Activated naive CD4-positive, alpha-beta T cell treated with anti-CD3 and anti-CD28 coated beads, Interleukin-2, amount 50 U/mL, for 24 hours (primary cell): ENCODE results near the gene SCT.

ENCODE experiments used
- H3K27ac Mint-ChIP-seq: one replicate; pipeline ENCODE4 v1.8.0; 2021; ENCODE audit warnings: mild to moderate bottlenecking, mixed read lengths
- H3K27me3 Mint-ChIP-seq: one replicate; pipeline ENCODE4 v1.8.0; 2021; ENCODE audit warnings: mixed read lengths
- H3K36me3 Mint-ChIP-seq: one replicate; pipeline ENCODE4 v1.8.0; 2021; ENCODE audit warnings: mixed read lengths
- H3K4me1 Mint-ChIP-seq: one replicate; pipeline ENCODE4 v1.8.0; 2021; ENCODE audit warnings: mixed read lengths
- H3K4me3 Mint-ChIP-seq: one replicate; pipeline ENCODE4 v1.8.0; 2021; ENCODE audit warnings: mild to moderate bottlenecking, mixed read lengths
- H3K9me3 Mint-ChIP-seq: one replicate; pipeline ENCODE4 v1.8.0; 2021; ENCODE audit warnings: mixed read lengths

The SCT gene

GRCh38 chr11:636511-637332 is 9.7 kb upstream of the SCT start, which contains the start of gene DRD4:
Gene DRD4 (plus strand): TSS chr11:637269. CDS start chr11:637305, 36 bp downstream.
- Mint-ChIP-seq H3K36me3 (no peaks in the 10 kb centered on the region), H3K9me3 (no peaks in the 10 kb centered on the region), H3K4me3 (peak within 1 kb of the TSS; percentile 61), H3K4me1 (peaks cover 9% of the 10 kb centered on the region), H3K27ac (no peak within 1 kb of the TSS), H3K27me3 (peaks cover 14% of the 10 kb centered on the region)

GRCh38 chr11:635945-636510 is 9.0 kb upstream of the SCT start:
- no peaks in the 10 kb centered on the region for H3K9me3 Mint-ChIP-seq
- H3K27me3 Mint-ChIP-seq, result peaks cover 14% of the 10 kb centered on the region
- H3K4me1 Mint-ChIP-seq, result peaks cover 9% of the 10 kb centered on the region
- no peaks in the 10 kb centered on the region for H3K36me3 Mint-ChIP-seq
- H3K27ac Mint-ChIP-seq, result no peak overlapping the region
- H3K4me3 Mint-ChIP-seq, result no peak overlapping the region

DNA sequence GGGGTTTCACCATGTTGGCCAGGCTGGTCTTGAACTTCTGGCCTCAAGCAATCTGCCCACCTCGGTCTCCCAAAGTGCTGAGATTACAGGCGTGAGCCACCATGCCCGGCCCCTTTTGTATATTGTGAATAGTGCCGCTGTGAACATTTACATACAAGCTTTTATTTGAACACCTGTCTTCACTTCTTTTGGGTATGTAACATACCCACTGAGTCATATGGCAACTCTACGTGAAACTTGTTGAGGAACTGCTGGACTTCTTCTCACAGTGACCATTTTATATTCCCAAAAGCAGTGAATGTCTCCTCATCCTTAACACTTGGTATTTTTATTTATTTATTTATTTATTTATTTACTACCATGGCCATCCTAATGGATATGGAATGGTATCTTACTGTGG is 3.9 kb upstream of the SCT start:
- Mint-ChIP-seq H3K4me3 (no peak overlapping the region), H3K36me3 (no peaks in the 10 kb centered on the region), H3K27me3 (peaks cover 13% of the 10 kb centered on the region), H3K4me1 (peaks cover 20% of the 10 kb centered on the region), H3K27ac (no peak overlapping the region), H3K9me3 (no peaks in the 10 kb centered on the region)

- H3K27ac Mint-ChIP-seq, result no peak overlapping the region
- peaks cover 20% of the 10 kb centered on the region for H3K4me1 Mint-ChIP-seq
- H3K36me3 Mint-ChIP-seq, result no peaks in the 10 kb centered on the region
- H3K9me3 Mint-ChIP-seq, result no peaks in the 10 kb centered on the region
- peaks cover 11% of the 10 kb centered on the region for H3K27me3 Mint-ChIP-seq
- H3K4me3 Mint-ChIP-seq, result peak overlapping the region; percentile 40
These were observed 2.2 kb upstream of the SCT start for GRCh38 chr11:629237-629583.

DNA sequence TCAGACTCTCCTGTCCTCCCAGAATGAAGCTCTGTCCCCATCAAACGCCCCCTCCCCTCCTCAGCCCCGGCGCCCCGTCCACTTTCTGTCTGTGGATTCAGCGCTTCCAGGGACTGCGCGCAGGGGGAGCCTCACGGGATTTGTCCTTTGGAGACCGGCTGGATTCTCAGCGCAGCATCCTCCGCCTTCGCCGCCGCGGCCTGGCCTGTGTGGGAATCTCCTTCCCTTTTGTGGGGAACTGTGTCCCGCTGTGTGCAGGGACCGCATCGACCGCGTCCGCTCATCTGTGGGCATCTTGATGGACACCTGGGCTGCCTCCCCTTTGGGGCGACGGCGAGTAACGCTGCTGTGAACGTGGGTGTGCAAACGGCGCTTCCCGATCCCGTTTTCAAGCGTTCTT is 1.1 kb upstream of the SCT start:
- Mint-ChIP-seq H3K27me3 (peaks cover 11% of the 10 kb centered on the region), H3K4me1 (peaks cover 20% of the 10 kb centered on the region)

DNA sequence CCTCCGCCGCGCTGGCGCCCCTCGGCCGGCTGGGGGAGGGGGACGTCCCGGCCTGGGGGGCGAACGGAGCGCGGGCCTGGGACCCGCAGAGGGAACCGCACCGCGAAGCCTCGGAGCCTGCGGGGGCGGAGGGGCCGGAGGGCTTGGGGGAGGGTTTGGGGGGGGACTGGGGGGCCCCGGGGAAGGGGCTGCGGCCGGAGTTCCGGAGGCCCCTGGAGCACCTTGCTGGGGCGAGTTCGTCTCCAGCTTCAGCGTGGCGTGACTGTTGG is 261 bp upstream of the SCT start:
- Mint-ChIP-seq H3K36me3 (no peaks in the 10 kb centered on the region), H3K4me3 (no peak overlapping the region), H3K27me3 (peaks cover 11% of the 10 kb centered on the region), H3K4me1 (peaks cover 20% of the 10 kb centered on the region), H3K9me3 (no peaks in the 10 kb centered on the region), H3K27ac (no peak overlapping the region)

More for the DNA sequence above, 1.1 kb upstream of the SCT start:
- Mint-ChIP-seq H3K36me3 (no peaks in the 10 kb centered on the region), H3K9me3 (no peaks in the 10 kb centered on the region), H3K27ac (peak overlapping the region; percentile 59), H3K4me3 (peak overlapping the region; percentile 49)

DNA sequence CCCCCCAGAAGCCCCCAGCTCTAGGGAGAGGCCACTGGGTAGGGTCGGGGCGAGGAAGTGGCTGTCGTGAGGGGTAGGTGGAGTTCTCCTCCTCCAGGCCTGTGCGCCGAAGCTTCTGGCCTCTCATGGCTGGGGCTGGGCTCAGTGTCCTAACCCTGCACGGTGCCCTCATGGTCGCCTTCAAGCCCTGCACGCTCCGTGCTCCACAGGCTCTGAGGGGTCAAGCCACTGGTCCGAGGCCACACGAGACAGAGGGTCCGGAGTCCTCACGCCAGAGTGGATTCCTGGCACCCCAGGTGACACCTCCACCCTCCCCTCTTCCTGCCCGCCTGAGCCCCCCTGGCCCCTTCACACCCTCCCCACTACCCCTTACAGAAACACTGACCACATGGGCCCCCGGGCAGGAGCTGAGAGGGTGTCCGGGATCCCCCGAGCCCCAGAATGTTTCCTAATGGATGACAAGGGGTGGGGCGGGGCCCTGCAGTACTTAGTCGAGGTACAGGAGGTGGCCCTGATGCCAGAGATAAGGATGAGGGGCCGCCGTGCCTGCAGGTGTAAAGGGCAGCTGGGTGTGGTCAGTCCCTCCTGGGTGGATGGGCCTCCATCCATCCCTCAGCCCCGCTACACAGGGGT is 1.2 kb downstream of the SCT start:
- H3K4me1 Mint-ChIP-seq, result peaks cover 20% of the 10 kb centered on the region
- H3K27ac Mint-ChIP-seq, result no peak overlapping the region

GRCh38 chr11:624705-625635 is 2.0 kb downstream of the SCT start, which contains the start of gene CDHR5:
Gene CDHR5 (minus strand): TSS chr11:624955. CDS start chr11:624902, 53 bp downstream.
- Mint-ChIP-seq H3K4me3 (no peak within 1 kb of the TSS), H3K9me3 (no peaks in the 10 kb centered on the region), H3K27me3 (peaks cover 11% of the 10 kb centered on the region), H3K4me1 (peaks cover 20% of the 10 kb centered on the region), H3K36me3 (no peaks in the 10 kb centered on the region), H3K27ac (no peak within 1 kb of the TSS)

More for the DNA sequence above, 1.2 kb downstream of the SCT start:
- H3K4me3 Mint-ChIP-seq, result no peak overlapping the region
- H3K36me3 Mint-ChIP-seq, result no peaks in the 10 kb centered on the region
- H3K9me3 Mint-ChIP-seq, result no peaks in the 10 kb centered on the region
- peaks cover 11% of the 10 kb centered on the region for H3K27me3 Mint-ChIP-seq

DNA sequence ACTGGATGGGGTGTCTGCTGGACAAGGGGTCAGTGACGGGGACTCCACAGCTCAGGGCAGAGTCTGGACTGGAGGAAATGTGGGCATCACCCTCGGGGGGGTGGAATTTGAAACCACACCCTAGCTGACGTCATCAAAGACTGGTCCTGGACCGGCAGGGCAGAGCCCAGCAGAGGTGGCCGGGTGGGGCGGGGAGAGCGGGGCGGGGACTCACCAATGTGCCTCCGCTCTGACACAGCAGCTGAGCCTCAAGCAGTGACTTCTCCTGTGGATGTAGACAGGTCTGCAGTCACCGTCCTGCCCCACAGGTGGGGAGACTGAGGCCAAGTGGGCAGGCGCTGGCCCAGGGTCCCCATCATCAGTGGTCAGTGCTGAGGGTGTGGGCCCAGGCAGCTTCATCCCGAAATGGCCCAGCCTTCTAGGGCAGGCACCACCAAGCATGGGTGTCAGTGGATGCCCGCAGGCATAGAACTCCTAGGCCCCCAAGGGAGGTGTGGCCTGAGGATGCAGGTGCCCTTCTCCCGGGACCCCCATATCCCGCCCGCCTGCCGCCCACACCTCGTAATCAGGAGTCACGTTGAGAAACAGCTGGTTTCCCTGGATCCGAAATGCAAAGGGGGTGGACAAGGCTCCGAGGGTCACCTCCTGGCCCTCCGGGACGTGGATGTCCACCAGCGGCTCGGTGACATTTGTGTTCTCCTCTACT is 2.8 kb downstream of the SCT start:
- Mint-ChIP-seq H3K4me1 (peaks cover 14% of the 10 kb centered on the region), H3K27me3 (peaks cover 11% of the 10 kb centered on the region), H3K27ac (no peak overlapping the region), H3K36me3 (no peaks in the 10 kb centered on the region), H3K9me3 (no peaks in the 10 kb centered on the region), H3K4me3 (no peak overlapping the region)

GRCh38 chr11:623349-623869 is 3.6 kb downstream of the SCT start:
- Mint-ChIP-seq H3K9me3 (no peaks in the 10 kb centered on the region), H3K27me3 (peaks cover 6% of the 10 kb centered on the region), H3K4me3 (no peak overlapping the region), H3K27ac (no peak overlapping the region), H3K36me3 (no peaks in the 10 kb centered on the region), H3K4me1 (peaks cover 7% of the 10 kb centered on the region)

- Mint-ChIP-seq H3K4me3 (no peak overlapping the region), H3K9me3 (no peaks in the 10 kb centered on the region), H3K27ac (no peak overlapping the region), H3K36me3 (no peaks in the 10 kb centered on the region), H3K27me3 (no peaks in the 10 kb centered on the region), H3K4me1 (no peaks in the 10 kb centered on the region)
These were observed 5.1 kb downstream of the SCT start for GRCh38 chr11:621838-622237.

- Mint-ChIP-seq H3K27ac (no peak overlapping the region), H3K4me1 (no peaks in the 10 kb centered on the region), H3K4me3 (no peak overlapping the region), H3K27me3 (no peaks in the 10 kb centered on the region), H3K9me3 (no peaks in the 10 kb centered on the region), H3K36me3 (no peaks in the 10 kb centered on the region)
These were observed 5.8 kb downstream of the SCT start for GRCh38 chr11:620935-621814.

DNA sequence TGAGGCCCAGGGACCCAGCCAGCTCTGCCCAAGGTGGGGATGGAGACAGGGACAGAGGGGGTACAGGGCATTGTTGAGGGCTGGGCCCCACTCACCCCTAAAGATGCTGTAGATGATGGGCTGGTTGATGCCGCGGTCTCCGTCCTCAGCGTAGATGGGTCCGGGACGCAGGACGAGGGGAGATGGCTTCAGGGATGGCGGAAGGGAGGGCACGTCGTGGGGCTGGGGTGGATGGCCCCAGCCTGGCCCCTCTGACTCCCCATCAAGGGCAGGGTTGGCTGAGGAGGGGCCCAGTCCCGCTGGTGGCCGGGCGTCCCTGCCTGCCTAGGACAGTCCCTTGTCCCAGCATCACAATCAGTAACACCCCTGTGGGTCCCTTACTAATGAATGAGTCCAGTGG is 6.8 kb downstream of the SCT start:
- Mint-ChIP-seq H3K4me1 (no peaks in the 10 kb centered on the region), H3K36me3 (no peaks in the 10 kb centered on the region), H3K9me3 (no peaks in the 10 kb centered on the region), H3K4me3 (no peak overlapping the region), H3K27ac (no peak overlapping the region), H3K27me3 (no peaks in the 10 kb centered on the region)

- no peaks in the 10 kb centered on the region for H3K36me3 Mint-ChIP-seq
- H3K4me1 Mint-ChIP-seq, result no peaks in the 10 kb centered on the region
- no peak overlapping the region for H3K4me3 Mint-ChIP-seq
- H3K9me3 Mint-ChIP-seq, result no peaks in the 10 kb centered on the region
- H3K27me3 Mint-ChIP-seq, result no peaks in the 10 kb centered on the region
- no peak overlapping the region for H3K27ac Mint-ChIP-seq
These were observed 7.3 kb downstream of the SCT start for GRCh38 chr11:619628-620050.
